ENCODE data around the gene CCDC3.

Gene CCDC3

DNA sequence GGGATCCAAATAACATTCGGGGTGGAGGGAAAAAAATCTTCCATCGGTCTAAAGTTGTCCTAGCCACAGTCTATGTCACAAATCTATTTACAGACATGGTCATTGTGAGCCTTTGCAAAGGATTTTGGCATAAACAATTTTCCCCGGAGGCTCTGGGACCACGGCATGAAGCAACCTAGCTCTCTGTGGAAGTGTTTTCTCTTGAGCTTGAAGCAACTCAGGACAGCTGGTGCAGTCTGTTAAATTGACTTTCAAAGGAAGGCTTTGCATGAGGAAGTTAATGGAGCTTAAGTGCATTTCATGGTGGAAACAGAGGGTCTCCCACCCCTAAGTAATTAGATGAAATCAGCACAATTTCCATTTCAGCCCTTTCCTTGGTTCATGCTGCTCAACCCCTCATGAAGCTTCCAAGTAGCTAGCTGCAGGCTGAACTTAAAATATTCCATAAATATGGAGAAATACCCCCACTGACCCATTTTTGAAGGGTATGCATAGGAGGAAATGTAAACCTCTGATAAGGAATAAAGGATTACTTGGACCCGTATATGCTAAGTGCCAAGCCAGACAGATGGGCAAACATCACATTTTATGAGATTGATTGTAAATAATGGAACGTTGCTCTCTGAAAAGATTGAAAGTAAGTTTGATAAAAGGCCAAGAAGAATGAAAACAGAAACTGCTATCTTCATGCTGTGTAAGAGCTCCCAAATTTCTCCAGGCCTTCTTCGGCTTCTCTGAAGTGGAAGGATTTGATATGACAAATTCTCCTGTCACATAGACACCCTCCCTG lies 39.9 kb downstream of the CCDC3 start:
- DNase-seq (ENCODE audit: low spot score), result no peak

- DNase-seq (ENCODE audit: low spot score), result no peak
Measured at GRCh38 chr10:12960941-12961340, 40.6 kb downstream of the CCDC3 start.

- no peak for DNase-seq (ENCODE audit: low spot score)
Measured at GRCh38 chr10:12960334-12960898, 41.1 kb downstream of the CCDC3 start.

- DNase-seq (ENCODE audit: low spot score), result no peak
Measured at GRCh38 chr10:12958546-12959110, 42.9 kb downstream of the CCDC3 start.

GRCh38 chr10:12957081-12957480 lies 44.4 kb downstream of the CCDC3 start:
- DNase-seq (ENCODE audit: low spot score), result no peak

DNA sequence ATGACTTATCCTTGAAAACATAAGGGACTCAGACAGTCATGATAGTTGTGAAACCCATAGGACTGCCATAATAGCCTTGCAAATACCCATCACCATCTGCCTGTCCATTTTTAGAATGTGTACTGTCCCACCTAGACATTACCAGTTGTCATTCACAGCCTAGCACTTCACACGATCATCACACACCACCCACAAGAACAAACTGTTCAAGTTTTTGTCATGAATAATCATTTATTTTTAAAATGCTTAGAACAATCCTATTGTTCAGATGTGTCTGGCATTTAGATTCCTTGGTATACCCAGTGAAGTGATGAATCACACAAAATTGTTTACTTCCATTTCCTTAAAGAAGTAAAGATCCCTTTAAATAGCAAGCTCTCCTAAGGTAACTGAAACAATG lies 46.6 kb downstream of the CCDC3 start:
- DNase-seq (ENCODE audit: low spot score), result peak; percentile 70

DNA sequence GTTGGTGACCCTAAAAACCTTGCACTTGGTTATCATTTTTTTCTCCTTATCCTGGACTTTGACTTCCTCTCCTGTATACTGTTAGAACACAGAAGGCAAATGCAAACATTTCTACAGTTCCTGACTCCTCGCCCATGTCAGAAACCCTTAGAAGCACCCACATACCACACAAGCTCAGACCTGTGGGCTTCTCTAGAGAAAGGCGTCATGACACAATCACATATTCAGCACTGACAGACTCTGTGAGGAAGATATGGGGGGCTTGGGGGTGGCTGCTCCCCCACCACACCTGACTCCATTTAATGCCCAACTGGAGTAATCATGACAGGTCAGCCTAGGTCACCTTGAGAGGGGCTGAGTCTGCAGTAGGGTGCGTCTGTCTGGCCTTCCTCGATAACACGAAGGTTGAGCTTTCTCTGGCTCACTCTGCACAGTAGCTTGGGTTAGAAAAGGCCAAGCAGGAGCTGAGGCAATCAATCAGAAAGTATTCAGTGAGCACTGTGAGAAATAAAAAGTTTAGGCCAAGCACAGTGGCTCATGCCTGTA lies 50.9 kb downstream of the CCDC3 start:
- DNase-seq (ENCODE audit: low spot score), result no peak

- DNase-seq (ENCODE audit: low spot score), result no peak
Measured at GRCh38 chr10:12949248-12949647, 52.3 kb downstream of the CCDC3 start.

GRCh38 chr10:12947741-12948140 lies 53.8 kb downstream of the CCDC3 start:
- DNase-seq (ENCODE audit: low spot score), result no peak

- no peak for DNase-seq (ENCODE audit: low spot score)
Measured at GRCh38 chr10:12946372-12946771, 55.1 kb downstream of the CCDC3 start.

DNA sequence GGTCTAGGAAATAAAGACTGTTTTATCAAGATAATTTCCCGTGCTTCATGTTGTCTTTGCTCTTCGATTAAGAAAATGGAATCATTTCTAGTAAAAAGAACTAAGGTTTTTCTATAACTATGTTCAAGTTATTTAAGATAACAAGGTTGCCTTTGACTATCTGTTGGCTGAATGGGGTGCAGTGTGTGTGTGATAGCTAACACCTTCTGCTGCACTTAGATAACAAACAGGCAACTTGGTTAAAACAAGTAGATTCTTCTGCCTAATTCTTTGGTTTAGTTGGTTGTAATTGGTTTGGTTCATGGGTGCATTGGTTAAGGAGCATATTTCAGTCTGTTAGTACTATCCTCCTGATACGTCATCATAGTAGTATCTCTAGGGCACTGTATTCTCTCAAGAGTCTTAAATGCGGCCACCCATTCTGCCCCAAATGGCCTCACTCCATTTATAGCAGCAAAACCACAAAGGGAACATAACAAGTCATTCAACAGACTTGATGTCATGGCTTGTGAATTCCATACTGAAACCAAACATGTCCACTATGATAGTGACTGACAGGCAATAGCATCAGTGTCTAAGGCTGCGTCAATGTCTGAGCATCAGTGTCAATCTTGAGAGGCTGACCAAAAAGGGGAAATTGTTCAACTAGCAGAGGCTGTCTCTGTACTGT lies 55.7 kb downstream of the CCDC3 start:
- DNase-seq (ENCODE audit: low spot score), result no peak

GRCh38 chr10:12944931-12945330 lies 56.6 kb downstream of the CCDC3 start:
- DNase-seq (ENCODE audit: low spot score), result no peak

DNA sequence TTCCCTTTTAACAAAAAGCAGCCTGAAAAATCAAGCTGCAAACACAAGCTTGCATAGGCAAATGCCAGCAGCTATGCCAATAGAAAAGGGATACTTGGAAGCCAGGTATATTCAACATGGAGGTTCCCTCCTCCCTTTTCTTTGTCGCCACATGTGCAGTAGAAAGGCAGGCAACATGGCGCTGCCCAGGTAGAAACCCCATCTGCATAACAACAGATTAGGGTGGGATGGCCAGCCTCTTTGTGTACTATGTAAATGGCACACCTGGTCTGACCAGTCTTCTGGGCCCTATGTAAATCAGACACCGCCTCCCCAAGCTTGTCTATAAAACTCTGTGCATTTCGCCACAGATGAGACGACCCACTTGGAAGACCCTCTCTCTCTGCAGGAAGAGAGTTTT lies 58.1 kb downstream of the CCDC3 start:
- DNase-seq (ENCODE audit: low spot score), result no peak

GRCh38 chr10:12941966-12942365 lies 59.5 kb downstream of the CCDC3 start:
- no peak for DNase-seq (ENCODE audit: low spot score)

- DNase-seq (ENCODE audit: low spot score), result no peak
Measured at GRCh38 chr10:12940791-12941190, 60.7 kb downstream of the CCDC3 start.

DNA sequence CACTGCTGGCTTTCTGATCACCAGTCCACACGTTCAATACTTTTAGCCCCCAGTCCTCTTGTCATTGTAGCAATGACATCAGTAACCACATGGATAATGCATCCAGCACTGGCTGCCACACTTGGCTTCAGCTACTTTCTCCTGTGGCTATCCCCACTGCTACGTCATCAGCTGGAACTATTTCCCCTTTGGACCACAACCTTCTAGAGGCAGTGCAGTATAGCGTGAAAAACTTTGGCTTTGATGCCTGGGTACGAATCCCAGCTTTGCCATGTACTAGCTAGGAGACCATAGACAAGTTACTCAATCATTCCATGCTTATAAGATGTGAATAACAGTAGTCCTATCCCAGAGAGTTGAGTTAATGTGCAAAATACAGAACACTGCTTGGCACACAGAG lies 63.2 kb downstream of the CCDC3 start:
- no peak for DNase-seq (ENCODE audit: low spot score)

DNA sequence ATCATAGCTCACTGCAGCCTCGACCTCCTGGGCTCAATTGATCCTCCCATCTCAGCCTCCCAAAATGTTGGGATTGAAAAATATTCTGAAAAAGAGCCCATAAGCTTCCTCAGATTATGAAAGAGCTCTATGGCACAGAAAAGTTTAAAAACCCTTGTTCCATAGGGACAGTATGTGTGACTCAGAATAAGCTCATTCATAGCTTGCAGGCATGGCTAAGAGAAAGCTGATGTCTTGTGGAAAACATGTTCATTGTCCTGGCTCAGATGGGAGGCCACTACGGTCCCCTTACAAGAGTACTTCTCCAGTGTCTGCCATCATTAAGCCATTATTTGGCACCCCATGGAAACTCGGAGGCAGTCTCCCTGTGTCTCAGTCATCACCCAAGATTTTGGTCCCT lies 64.0 kb downstream of the CCDC3 start:
- no peak for DNase-seq (ENCODE audit: low spot score)

DNA sequence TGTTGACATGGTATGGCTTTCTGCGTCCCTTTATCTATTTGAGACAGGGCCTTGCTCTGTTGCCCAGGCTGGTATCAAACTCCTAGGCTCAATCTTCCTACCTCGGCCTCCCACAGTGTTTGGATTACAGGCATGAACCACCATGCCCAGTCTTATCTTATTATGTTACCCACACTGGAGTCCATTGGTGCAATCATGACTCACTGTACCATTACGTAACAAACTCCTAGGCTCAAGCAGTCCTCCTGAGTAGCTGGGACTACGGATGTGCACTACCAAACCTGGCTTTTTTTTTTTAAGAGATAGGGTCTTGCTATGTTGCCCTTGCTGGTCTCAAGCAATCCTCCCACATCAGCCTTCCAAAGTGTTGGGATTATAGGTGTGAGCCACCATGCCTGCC lies 66.7 kb downstream of the CCDC3 start:
- DNase-seq (ENCODE audit: low spot score), result no peak

- no peak for DNase-seq (ENCODE audit: low spot score)
Measured at GRCh38 chr10:12929381-12929780, 72.1 kb downstream of the CCDC3 start.

DNA sequence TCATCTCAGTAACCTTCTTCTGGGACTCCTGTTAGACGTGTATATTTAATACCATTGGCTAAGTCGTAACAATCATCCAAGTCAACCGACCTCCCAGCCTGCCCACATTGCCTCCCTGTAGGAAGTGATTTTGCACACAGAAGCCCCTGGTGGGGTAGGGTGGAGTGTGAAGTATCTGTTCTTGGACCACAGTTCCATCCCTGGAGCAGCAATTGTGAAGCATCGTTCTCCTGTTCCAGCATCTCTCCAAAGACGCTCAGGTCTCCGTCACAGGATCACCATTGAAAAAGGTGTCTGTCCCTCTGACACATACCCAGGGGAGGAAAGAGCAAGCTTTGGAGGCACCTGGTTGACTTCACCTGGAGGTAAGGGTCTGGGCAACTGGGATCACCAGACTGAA lies 72.9 kb downstream of the CCDC3 start:
- no peak for DNase-seq (ENCODE audit: low spot score)

DNA sequence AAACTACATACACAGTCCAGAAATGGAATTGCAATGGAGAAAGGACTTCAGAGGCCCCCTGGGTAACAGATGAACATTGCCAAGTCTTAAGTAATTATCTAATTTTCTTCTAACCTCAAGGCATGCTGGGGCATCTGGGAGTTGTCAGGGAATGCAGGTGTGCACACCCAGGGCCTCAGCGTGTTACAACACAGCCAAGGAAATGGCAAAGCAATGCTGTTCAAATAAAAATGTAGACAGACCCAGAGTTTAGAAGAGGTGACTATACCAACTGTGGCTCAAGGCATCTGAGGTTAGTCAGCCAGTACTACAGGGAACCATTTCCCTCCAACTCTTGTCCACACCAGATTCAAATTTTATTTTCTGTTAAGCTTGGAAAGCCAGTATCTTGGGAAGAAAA lies 73.6 kb downstream of the CCDC3 start:
- no peak for DNase-seq (ENCODE audit: low spot score)

DNA sequence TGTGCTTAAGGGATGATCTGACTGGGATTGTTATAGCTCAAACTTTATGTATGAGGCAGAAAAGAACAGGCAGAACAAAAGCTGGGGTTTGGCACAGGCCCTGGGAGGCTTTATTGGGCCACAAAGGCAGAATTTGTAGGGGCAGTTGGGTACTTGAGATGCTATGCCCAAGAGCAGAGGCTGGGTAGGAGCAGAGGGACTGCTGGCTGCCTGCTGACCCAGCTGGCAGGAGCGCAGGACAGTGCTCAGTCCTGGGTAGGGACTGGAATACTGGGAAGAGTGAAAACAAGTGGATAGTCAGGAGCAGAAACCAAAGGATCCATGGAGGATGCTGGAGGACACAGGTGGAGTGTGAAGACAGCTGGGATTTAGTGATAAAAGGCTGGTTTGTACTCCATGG lies 75.7 kb downstream of the CCDC3 start:
- DNase-seq (ENCODE audit: low spot score), result no peak

- no peak for DNase-seq (ENCODE audit: low spot score)
Measured at GRCh38 chr10:12924911-12925310, 76.6 kb downstream of the CCDC3 start.

All from Ammon's horn (tissue), 1 donor.